ENCODE results near the gene HORMAD1. TPM values are rescaled to one million over a fixed set of nuclear protein-coding genes. Genes with fewer than 3 reads are reported as not detected.

Gene HORMAD1
- total RNA-seq, 1 experiment from 2014 or later: not detected

- Histone ChIP-seq H3K27me3 (ENCODE audit: insufficient read depth, low read depth) (no peaks in the 10 kb centered on the region), H3K9me2 (ENCODE audit: insufficient read depth) (peaks cover 4% of the 10 kb centered on the region; the same call in 1 of the 2 replicates), H3K79me2 (ENCODE audit: low read depth) (no peaks in the 10 kb centered on the region), H3K27ac (no peak overlapping the region), H3F3A (ENCODE audit: insufficient read depth, low read depth) (no peaks in the 10 kb centered on the region), H3K36me3 (ENCODE audit: low read depth) (no peaks in the 10 kb centered on the region), H3K4me3 (no peak overlapping the region), H3K9me3 (ENCODE audit: insufficient read depth, low read depth) (no peaks in the 10 kb centered on the region), H2AFZ (no peak overlapping the region), H3K4me2 (no peak overlapping the region), H3K4me1 (replicated peaks; ENCODE audit: insufficient read depth) (no peaks in the 10 kb centered on the region), H4K20me1 (ENCODE audit: insufficient read depth) (no peaks in the 10 kb centered on the region)
- ChIA-PET POLR2A (ENCODE audit: unreplicated experiment) (no interaction called here), CTCF (no interaction called here)
- no peak for TF ChIP-seq CTCF (conservative IDR thresholded peaks at IDR 0.05)
- no peak for TF ChIP-seq EZH2 (IDR thresholded peaks at IDR 0.05; ENCODE audit: low read depth)
- no peak for DNase-seq
- no TSS peak for BruUV-seq (replicated peaks)
- intact Hi-C loops (cut with micrococcal nuclease; ENCODE audit: unreplicated experiment): no loop called here
Measured at GRCh38 chr1:150703427-150703826, 17.3 kb downstream of the HORMAD1 start.

GRCh38 chr1:150696995-150697927, 23.4 kb downstream of the HORMAD1 start, which contains the start of gene GOLPH3L:
GOLPH3L (minus strand) TSS chr1:150697154; CDS start chr1:150694838, 2,316 bp downstream.
- H3F3A ChIP-seq (ENCODE audit: insufficient read depth, low read depth): peaks cover 3% of the 10 kb centered on the region; the same call in 1 of the 2 replicates
- H3K79me2 ChIP-seq (ENCODE audit: low read depth): peaks cover 31% of the 10 kb centered on the region
- ChIA-PET CTCF (interaction anchor here (1.3 to 1.4 kb wide), 2 partner anchors 116 to 135 kb away, joined by 5 to 12 read pairs; no protein-coding TSS in a partner anchor), POLR2A (ENCODE audit: unreplicated experiment) (interaction anchor here (0.5 to 1.4 kb wide), 33 partner anchors 21 to 1339 kb away, joined by 3 to 20 read pairs (median 4); partner anchors contain the start of genes ENSA, MCL1, MINDY1 and S100A11)
- H3K4me1 ChIP-seq (replicated peaks; ENCODE audit: insufficient read depth): peaks cover 10% of the 10 kb centered on the region
- H3K4me3 ChIP-seq: peak within 1 kb of the TSS; percentile 83
- H3K4me2 ChIP-seq: peak within 1 kb of the TSS; percentile 86
- no peak for TF ChIP-seq CTCF (conservative IDR thresholded peaks at IDR 0.05)
- no peak for TF ChIP-seq EZH2 (IDR thresholded peaks at IDR 0.05; ENCODE audit: low read depth)
- no peaks in the 10 kb centered on the region for H3K27me3 ChIP-seq (ENCODE audit: insufficient read depth, low read depth)
- H3K27ac ChIP-seq: peak within 1 kb of the TSS; percentile 40
- intact Hi-C loops (cut with micrococcal nuclease; ENCODE audit: unreplicated experiment): loop anchor here (1.0 to 5.0 kb wide), 2 partner anchors 116 to 135 kb away; no protein-coding TSS in a partner anchor
- BruUV-seq (replicated peaks): no TSS peak
- peaks cover 4% of the 10 kb centered on the region; the same call in 1 of the 2 replicates for H3K9me2 ChIP-seq (ENCODE audit: insufficient read depth)
- H4K20me1 ChIP-seq (ENCODE audit: insufficient read depth): peaks cover 15% of the 10 kb centered on the region; the same call in 1 of the 2 replicates
- no peaks in the 10 kb centered on the region for H3K9me3 ChIP-seq (ENCODE audit: insufficient read depth, low read depth)
- peaks cover 25% of the 10 kb centered on the region for H3K36me3 ChIP-seq (ENCODE audit: low read depth)
- peak within 1 kb of the TSS; percentile 91 for H2AFZ ChIP-seq
- DNase-seq: peak; percentile 95 to 99

DNA sequence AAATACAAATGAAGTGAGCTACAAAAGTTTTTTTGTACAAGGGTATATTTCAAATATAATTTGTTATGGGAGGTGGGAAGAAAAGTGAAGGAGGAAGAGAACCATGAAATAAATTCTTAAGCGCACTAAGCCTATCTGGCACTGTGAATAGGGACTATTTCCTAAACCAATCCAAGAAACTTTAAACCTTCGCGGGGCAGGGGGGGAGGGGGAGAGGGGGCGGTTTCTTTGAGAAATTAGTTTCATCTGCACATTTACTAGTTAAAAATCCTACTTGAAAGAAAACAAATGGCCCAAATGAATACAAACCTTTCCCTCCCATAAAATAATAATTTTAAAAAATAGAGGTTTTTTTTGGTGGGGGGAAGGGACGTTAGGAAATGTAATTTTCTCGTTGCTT, 24.1 kb downstream of the HORMAD1 start:
- TF ChIP-seq EZH2 (IDR thresholded peaks at IDR 0.05; ENCODE audit: low read depth) (no peak), CTCF (conservative IDR thresholded peaks at IDR 0.05) (no peak)
- peaks cover 15% of the 10 kb centered on the region; the same call in 1 of the 2 replicates for H4K20me1 ChIP-seq (ENCODE audit: insufficient read depth)
- H3K27ac ChIP-seq: peak overlapping the region; percentile 40; the same call in 1 of the 2 replicates
- peaks cover 3% of the 10 kb centered on the region; the same call in 1 of the 2 replicates for H3F3A ChIP-seq (ENCODE audit: insufficient read depth, low read depth)
- H3K36me3 ChIP-seq (ENCODE audit: low read depth): peaks cover 30% of the 10 kb centered on the region
- no peaks in the 10 kb centered on the region for H3K27me3 ChIP-seq (ENCODE audit: insufficient read depth, low read depth)
- no TSS peak for BruUV-seq (replicated peaks)
- peak overlapping the region; percentile 83 for H3K4me3 ChIP-seq
- peaks cover 10% of the 10 kb centered on the region for H3K4me1 ChIP-seq (replicated peaks; ENCODE audit: insufficient read depth)
- intact Hi-C loops (cut with micrococcal nuclease; ENCODE audit: unreplicated experiment): loop anchor here (5.0 kb wide), 1 partner anchor 134 kb away; no protein-coding TSS in a partner anchor
- POLR2A ChIA-PET (ENCODE audit: unreplicated experiment): interaction anchor here (0.6 to 1.4 kb wide), 19 partner anchors 22 to 1340 kb away, joined by 3 to 15 read pairs (median 5); partner anchors contain the start of genes ENSA, MCL1, MINDY1 and S100A11
- peak overlapping the region; percentile 86 for H3K4me2 ChIP-seq
- no peak for DNase-seq
- peaks cover 31% of the 10 kb centered on the region for H3K79me2 ChIP-seq (ENCODE audit: low read depth)
- peaks cover 4% of the 10 kb centered on the region; the same call in 1 of the 2 replicates for H3K9me2 ChIP-seq (ENCODE audit: insufficient read depth)
- CTCF ChIA-PET: interaction anchor here (0.6 to 1.4 kb wide), 3 partner anchors 114 to 134 kb away, joined by 4 to 12 read pairs (median 5); no protein-coding TSS in a partner anchor
- no peaks in the 10 kb centered on the region for H3K9me3 ChIP-seq (ENCODE audit: insufficient read depth, low read depth)
- peak overlapping the region; percentile 74 for H2AFZ ChIP-seq

All from PC-9 (cell line).